GM10847 (cell line): ENCODE data around the gene CDK5RAP3.

Experiments used
- POLR2A ChIP-seq: IDR thresholded peaks from 2 replicates; pipeline ENCODE4 v1.6.1; 2011; ENCODE audit not compliant: insufficient read length; ENCODE audit errors: extremely low read depth

The CDK5RAP3 gene

DNA sequence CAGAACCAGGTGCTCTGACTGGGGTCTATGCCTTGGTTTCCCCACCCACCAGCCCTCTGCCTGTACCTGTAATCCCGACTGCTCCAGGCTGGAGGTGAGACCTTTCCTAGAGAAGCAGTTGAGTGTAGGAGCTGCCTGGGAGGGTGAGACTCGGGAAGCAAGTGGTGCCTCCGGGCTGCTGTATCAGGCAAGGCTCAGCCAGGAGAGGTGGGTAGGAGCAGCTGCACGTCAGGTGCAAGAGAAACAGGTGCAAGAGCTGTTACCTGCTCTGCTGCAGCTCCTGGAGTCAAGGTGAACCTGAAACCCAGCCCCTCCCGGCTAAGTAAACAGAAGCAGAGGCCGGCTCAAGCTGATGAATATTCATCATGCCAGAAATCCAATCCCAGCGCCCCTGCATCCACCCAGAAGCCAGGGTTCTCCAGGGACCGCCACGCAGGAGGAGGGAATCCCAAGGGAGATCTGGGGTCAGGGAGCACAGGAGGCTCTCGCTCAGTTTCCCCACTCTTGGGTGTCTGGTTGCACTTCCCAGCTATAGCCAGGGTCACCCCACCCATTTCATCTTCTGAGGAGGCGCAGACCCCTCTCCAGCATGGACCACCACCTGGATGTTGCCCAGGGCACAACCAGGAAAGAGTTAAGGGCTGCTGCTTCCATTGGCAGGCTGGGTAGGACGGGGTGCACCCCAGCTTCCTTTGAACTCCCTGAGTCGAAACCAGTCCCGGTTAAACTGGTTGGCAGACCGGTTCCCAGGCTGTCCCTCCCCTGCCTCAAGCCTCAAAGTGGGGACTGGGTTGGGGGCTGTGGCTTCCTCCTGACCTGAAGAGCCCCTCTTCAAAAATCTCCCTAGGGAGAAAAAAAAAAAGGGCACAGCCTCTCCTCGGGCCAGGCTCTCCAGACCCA lies 13.1 kb upstream of the CDK5RAP3 start, which contains the start of gene PRR15L:
TSS of gene PRR15L (minus strand) at position 293 of the 900 bp plus-strand sequence. CDS start 4,649 bp downstream, outside the sequence.
- no peak for TF ChIP-seq POLR2A

DNA sequence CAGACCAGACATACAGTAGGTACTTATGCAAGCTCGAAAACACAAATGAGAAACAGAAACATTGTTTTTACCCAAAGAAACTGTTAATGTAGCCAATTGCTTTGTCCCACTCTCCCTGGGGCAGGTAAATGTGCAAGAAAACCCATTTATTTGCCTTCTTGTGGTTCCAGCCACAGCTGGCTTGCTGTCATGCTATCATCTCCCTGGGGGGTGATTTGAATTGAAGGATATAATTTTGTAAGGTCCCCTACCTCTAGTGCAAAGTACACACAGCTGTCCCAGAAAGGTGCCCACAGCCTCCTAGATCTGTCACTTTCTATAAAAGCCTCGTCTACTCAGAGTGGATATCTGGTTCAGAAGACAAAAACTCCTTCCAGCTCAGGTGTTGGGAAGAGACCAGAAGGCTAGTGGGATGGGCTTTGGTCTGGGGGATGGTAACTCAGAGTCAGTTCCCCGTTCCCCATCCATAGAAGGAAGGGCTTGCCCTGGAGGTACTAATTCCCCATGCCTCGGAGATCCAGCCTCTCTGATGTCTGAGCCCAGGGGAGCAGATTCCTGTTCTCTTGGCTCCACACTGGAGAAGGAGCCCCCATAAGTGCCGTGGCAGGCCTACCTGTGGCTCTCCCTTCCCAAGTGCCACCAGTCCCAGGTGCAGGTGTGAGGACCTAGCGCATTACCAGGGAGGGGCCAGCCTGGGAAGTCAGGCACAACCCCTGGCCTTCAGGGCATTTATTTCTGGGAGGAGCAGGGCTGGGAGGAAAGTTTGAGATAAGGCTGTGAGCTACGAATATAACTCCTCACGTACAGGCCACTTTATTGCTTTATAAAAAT lies 10.9 kb upstream of the CDK5RAP3 start:
- no peak for TF ChIP-seq POLR2A

DNA sequence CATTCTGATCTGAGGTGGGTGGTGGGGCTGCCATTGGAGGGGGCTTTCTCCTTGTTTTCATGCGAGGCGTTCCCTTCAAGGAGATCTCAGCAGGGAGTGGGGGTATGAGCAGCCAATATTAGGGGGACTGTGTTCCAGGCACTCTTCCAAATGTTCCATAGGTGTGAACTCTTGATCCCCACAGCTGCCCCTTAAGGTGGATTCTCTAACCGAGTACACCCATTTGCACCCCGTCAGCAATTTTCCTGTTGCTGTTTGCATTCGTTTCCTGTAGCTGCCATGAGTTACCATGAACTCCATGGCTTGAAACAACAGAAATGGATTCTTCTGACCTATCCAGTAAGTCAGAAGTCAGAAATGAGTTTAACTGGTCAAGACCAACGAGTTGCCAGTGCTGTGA lies 9.5 kb upstream of the CDK5RAP3 start:
- TF ChIP-seq POLR2A: no peak

DNA sequence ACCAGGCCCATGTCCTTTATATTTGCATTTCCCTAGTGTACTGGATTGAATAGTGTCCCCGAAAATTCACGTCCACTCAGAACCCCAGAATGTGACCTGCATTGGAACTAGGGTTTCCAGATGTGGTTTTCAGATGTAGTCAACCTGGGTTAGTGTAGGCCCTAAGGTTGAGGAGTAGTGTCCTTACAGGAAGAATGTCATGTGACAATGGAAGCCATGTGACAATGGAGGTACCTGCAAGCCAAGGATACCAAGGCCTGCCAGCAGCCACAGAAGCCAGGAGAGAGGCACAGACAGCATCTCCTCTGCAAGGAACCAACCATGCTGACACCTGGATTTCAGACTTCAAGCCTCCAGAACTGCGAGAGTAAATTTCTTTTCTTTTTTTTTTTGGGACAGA lies 8.0 kb upstream of the CDK5RAP3 start:
- no peak for TF ChIP-seq POLR2A

DNA sequence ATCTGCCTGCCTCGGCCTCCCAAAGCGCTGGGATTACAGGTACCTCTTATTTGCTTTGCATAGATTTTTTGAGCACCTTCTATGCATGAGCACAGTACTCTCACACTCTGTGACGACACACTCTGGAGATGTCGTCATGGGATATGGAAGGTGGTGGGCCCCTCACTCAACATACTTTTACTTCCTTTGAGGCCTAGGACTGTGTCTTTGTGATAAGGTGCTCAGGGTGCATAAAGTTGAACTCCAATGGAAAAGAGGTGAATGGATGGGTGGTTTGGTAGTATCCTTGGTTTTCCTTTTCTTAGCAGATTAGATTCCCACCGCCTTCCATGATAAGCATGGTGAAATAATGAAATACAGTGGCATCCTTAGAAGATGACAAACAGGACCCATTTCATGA lies 6.1 kb upstream of the CDK5RAP3 start:
- TF ChIP-seq POLR2A: no peak

DNA sequence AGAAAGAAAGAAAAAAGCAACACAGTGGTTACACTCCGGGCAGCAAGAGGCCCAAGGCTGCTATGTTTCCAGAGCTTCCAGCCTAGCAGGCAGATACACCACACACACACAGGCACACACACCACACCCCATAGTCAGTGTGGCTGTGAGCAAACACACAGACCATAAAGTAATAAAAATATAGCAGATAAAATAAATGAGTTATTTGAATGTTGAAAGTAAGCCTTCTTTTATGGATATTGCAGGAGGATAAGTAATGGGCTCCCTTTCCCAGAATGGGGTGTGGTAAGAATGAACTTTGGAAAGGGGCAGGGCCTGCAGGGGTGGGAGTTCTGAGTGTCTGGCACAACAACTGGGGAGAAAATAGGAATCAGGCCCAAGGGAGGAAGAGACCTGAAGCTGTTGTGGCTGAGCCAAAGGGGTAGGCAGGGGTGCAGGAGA lies 4.8 kb upstream of the CDK5RAP3 start:
- no peak for TF ChIP-seq POLR2A

DNA sequence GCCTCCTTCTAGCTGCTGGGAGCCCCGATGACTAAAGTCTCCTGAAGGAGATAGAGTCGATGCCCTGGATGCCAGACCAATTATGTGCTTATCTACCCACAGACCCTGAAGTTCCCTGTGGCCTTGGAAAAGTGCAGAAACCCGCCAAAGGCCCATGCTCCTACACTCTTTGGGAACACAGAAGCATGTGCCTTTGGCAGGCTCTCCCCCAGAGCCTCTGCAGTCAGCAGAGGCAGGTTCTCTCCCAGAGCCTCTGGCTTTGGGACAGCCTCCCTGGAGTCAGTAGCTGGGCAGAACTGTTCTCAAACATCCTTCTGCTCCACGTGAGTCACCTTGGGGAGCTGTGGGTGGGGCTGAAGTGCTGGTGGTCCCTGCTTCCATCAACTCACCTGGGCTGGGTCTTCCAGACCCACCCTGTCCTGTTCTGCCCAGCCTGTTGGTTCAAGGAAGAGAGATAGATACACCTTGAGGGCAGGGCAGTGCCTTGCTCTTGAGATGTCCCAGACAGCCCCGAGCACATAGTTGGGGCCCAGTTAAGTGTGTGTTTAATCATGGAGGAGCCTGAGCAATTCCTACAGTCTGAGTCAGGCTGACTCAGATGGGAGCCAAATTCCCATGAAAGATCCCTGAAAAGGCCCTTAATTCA lies 3.2 kb upstream of the CDK5RAP3 start:
- no peak for TF ChIP-seq POLR2A

DNA sequence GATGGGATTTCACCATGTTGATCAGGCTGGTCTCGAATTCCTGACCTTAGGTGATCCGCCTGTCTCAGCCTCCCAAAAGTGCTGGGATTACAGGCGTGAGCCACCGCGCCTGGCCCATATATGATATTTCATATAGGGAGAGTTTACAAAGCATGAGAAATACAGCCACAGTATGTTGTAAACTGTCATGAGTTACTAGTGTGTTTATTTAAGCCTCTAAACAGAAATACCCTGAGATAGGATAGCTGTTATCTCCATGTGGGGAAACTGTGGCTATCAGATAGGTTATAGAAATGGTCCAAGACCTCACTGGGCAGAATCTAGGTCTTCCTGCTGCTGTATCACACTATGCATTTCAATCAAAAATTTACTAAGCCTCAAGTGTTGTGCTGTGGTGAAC lies 2.1 kb upstream of the CDK5RAP3 start:
- TF ChIP-seq POLR2A: no peak

DNA sequence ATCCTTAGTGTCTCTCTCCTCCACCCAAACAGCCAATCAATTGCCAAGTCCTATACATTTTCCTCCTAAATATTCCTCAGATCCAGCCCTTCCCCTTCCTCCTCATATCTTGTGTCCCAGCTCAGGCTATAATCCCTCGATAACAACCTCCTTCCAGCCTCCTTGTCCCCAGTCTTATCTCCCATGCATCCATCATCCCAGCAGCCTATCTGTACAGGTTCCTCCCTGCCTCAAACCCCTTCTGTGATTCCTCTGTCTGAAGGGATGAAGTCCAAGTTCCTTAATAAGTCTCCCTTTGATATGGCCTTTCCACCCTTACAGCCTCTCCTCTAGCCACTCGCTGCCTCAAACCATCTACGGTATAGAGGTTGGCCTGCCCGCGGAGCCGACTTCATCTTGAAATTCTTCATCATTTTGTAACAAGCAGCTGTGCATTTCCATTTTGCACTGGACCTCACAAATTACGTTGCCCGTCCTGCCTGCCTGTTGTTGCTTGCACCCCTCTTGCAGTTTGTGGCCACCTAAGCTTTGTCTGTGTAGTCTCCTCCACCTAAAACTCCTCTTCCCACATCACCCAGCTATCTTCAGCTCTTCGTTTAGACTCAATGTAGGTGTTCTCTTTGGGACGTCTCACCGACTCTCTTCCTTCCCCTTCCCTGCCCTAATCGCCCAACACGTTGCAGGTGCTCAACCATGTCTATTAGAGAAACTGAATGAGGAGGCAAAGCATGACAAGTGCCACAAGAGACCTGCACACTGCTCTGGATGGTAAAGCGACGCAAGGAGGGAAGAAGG lies 786 bp upstream of the CDK5RAP3 start:
- TF ChIP-seq POLR2A: no peak

DNA sequence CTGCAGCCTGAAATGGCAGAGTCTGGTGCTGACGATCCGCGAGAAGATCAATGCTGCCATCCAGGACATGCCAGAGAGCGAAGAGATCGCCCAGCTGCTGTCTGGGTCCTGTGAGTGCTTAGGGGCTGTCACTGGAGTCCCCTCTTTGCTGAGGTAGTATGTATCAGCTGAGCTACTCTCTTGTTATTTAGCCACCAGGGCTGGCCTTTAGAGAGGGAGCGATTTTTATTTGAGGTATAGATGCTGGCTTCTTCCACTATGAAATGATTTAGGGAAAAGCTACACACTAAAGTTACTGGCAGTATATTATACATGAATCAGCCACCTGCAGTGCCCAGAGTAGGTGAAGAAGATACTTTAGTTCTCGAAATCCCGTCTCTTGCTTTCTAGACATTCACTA lies 2.6 kb downstream of the CDK5RAP3 start:
- TF ChIP-seq POLR2A: no peak

DNA sequence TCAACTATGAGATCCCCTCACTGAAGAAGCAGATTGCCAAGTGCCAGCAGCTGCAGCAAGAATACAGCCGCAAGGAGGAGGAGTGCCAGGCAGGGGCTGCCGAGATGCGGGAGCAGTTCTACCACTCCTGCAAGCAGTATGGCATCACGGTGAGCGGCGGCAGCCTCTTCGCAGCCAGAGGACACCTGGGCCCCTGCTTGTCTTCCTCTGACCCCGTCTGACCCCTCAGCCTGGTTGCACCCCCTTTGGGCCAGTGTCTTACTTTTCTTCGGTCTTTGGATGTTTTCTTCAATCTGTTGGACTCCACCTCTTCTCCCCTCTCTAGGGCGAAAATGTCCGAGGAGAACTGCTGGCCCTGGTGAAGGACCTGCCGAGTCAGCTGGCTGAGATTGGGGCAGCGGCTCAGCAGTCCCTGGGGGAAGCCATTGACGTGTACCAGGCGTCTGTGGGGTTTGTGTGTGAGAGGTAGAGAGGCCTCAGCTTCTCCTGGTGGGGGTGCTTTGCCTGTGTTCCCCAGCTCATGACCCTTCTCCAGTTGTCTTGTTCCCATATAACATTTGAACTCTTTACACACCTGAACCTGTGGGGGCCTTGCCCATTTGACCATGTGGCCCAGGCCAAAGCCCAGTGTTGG lies 4.4 kb downstream of the CDK5RAP3 start:
- no peak for TF ChIP-seq POLR2A

DNA sequence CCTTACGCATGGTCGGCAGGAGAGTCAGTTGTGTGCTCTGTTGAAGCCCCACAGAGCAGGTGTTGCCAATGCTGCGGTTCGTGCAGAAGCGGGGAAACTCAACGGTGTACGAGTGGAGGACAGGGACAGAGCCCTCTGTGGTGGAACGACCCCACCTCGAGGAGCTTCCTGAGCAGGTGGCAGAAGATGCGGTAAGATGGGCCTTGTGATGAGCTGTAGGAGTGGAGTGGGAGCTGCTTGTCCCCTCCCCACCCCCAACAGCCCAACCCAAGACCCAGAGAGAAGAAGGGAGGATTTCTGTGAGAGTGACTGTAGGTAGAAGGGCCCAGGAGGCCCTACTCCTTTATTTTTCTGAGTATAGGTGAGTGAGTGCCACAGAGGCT lies 4.9 kb downstream of the CDK5RAP3 start:
- TF ChIP-seq POLR2A: no peak

DNA sequence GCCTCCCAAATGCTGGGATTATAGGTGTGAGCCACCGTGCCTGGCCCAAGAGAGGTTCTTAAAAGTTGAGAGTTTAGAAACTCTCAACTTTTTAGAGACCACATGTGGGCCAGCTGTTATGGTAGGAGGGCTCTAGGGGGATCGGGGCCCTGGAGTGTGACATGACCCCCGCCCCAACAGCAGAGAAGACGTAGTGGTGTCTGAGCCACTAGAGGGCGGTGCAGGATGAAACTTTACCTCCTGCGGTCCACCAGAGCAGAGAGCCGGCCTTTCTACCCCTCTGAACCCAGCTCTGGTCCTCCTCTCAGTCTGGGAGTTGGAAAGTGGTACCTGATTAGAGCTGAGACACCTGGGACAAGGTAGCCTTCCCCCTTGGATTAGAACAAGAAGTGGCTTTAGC lies 7.4 kb downstream of the CDK5RAP3 start:
- no peak for TF ChIP-seq POLR2A

DNA sequence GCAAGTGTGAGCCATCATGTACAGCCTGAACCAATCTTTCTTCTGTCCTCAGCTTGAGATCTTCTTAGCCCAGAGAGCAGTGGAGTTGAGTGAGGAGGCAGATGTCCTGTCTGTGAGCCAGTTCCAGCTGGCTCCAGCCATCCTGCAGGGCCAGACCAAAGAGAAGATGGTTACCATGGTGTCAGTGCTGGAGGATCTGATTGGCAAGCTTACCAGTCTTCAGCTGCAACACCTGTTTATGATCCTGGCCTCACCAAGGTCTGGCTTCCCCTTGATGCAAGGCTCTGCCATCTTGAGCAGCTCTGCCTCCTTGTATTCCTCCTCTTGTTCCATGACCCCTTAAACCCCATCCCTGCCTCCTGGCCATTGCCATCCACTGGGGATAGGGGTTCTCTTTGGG lies 9.6 kb downstream of the CDK5RAP3 start:
- TF ChIP-seq POLR2A: no peak

DNA sequence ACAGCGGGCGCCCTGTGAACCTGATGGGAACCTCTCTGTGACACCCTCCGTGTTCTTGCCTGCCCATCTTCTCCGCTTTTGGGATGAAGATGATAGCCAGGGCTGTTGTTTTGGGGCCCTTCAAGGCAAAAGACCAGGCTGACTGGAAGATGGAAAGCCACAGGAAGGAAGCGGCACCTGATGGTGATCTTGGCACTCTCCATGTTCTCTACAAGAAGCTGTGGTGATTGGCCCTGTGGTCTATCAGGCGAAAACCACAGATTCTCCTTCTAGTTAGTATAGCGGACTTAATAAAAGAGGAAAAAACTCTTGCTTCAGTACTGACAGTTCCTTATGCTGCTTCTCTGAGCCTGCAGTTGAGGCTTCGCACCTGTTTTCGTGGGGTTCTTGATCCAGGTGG lies 10.5 kb downstream of the CDK5RAP3 start:
- TF ChIP-seq POLR2A: no peak

DNA sequence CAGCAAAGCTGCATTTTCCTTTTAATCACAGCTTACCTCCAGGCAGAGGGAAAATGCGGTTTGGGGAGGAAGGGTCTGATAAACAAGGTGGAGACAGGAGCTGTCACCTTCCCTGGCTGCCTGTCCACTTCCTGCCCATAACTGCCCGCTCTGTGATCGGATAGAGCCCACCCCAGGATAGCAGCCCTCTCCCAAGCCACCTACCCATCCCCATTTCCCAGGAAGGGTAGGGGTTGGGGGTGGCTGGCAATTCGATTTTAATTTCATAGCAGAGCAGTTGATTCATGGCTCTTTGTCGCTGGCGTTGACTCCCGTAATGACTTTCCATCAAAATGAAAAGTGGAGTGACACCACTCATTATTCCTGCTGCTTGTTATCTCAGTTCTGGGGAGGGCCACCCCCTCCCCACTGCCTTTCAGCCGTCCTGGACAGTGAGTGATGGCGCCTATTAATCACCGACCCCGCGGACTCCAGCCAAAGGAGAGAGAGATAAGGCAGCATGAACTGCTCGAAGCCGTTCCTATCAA lies 11.2 kb downstream of the CDK5RAP3 start:
- no peak for TF ChIP-seq POLR2A
